Endothelial cell of coronary artery (primary cell): Measurements from ENCODE around the gene SLC25A48. TPM values are rescaled to one million over a fixed set of nuclear protein-coding genes. Genes with fewer than 3 reads are reported as not detected.

Source experiments
- total RNA-seq: library from RNA; depleted of rRNA; stranded (reverse); fragments of >200 nt; gene quantifications from 2 replicates; pipeline ENCODE4 v1.2.3, GENCODE V29; 2014

Gene SLC25A48, protein sequence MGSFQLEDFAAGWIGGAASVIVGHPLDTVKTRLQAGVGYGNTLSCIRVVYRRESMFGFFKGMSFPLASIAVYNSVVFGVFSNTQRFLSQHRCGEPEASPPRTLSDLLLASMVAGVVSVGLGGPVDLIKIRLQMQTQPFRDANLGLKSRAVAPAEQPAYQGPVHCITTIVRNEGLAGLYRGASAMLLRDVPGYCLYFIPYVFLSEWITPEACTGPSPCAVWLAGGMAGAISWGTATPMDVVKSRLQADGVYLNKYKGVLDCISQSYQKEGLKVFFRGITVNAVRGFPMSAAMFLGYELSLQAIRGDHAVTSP
- not detected in 2 replicates for total RNA-seq

GRCh38 chr5:135834639-135835529 is at the start of gene SLC25A48:
TSS of gene SLC25A48 (plus strand) at chr5:135834663. CDS start at chr5:135834848, 185 bp downstream.

GRCh38 chr5:135895474-135896006 is 61.1 kb downstream of the SLC25A48 start, which contains the start of gene IL9:
TSS of gene IL9 (minus strand) at chr5:135895841. CDS start at chr5:135895816, 25 bp downstream.

Other genes with a start within 250 kb of the SLC25A48 start
- gene IL9, start 61.2 kb downstream of the SLC25A48 start, total RNA-seq, result not detected in 2 replicates
- gene LECT2, start 120.3 kb downstream of the SLC25A48 start, total RNA-seq, result not detected in 2 replicates
- gene TGFBI, start 194.3 kb downstream of the SLC25A48 start, total RNA-seq, result 96.9 and 107 TPM in 2 replicates